ENCODE results near the gene ARL15.

DNA sequence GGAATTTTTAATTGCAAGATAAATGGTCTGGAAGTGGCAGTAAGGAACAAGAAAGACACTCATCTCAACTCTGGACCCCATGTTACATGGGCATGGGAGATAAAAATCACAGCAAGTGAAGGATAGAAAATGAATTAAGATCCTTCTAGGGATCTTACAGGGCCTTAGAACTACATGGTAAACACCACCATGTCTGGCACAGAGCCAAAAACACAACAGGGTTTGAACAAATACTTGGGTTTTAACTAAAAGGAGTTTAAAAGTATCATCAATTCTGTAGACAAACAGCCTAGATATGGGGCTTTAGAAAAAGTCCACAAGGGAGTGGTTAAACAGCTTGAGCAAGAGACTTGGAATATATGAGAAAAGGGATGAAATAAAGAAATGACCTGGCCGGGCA is 366.4 kb downstream of the ARL15 start:
- no peak for TF ChIP-seq POLR2A (IDR thresholded peaks at IDR 0.05)
- TF ChIP-seq, protein P1, sequence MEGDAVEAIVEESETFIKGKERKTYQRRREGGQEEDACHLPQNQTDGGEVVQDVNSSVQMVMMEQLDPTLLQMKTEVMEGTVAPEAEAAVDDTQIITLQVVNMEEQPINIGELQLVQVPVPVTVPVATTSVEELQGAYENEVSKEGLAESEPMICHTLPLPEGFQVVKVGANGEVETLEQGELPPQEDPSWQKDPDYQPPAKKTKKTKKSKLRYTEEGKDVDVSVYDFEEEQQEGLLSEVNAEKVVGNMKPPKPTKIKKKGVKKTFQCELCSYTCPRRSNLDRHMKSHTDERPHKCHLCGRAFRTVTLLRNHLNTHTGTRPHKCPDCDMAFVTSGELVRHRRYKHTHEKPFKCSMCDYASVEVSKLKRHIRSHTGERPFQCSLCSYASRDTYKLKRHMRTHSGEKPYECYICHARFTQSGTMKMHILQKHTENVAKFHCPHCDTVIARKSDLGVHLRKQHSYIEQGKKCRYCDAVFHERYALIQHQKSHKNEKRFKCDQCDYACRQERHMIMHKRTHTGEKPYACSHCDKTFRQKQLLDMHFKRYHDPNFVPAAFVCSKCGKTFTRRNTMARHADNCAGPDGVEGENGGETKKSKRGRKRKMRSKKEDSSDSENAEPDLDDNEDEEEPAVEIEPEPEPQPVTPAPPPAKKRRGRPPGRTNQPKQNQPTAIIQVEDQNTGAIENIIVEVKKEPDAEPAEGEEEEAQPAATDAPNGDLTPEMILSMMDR (IDR thresholded peaks at IDR 0.05): no peak
